ENCODE results near the gene PLA2G12B.
"Not testable (repeated sequence)": the region's sequence is repeated elsewhere in the genome, so short reads cannot be mapped to it uniquely, and the experiment has no call there.

Gene PLA2G12B

GRCh38 chr10:72932259-72933015 lies 22.2 kb downstream of the PLA2G12B start:
- DNase-seq, result no peak

DNA sequence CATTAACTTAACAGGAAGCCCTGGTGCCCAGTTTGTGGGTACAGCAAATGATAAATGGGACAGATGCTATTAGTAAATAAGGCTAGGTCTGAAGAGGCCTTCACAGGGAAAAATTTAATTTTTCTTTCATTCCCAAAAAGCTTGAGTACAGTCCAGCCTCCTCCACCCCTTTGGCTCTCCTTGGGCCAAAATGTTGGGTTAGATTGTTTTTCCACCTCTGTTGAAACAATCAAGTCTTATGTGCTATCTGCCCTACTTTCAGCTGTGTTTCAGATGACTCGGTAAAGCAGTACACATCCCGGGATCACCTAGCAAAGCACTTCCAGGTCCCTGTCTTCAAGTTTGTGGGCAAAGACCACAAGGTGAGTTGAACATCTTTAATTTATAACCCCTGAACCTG lies 24.3 kb downstream of the PLA2G12B start:
- DNase-seq, result no peak

DNA sequence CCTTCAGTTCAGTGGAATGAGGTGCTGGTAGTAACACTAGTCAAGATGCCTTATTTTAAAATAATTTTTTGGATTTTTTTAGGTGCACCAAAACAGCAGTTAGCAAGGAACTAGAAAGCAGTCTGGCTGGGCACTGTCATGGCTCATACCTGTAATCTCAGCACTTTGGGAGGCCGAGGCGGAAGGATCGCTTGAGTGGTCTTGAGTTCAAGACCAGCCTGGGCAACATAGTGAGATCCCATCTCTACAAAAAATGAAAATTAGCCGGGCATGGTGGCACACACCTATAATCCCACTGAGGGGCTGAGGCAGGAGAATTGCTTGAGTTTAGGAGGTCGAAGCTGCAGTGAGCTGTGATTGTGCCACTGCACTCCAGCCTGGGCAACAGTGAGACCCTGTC lies 25.8 kb downstream of the PLA2G12B start:
- no peak for DNase-seq

- DNase-seq, result no peak
Measured at GRCh38 chr10:72927485-72927884, 27.1 kb downstream of the PLA2G12B start.

DNA sequence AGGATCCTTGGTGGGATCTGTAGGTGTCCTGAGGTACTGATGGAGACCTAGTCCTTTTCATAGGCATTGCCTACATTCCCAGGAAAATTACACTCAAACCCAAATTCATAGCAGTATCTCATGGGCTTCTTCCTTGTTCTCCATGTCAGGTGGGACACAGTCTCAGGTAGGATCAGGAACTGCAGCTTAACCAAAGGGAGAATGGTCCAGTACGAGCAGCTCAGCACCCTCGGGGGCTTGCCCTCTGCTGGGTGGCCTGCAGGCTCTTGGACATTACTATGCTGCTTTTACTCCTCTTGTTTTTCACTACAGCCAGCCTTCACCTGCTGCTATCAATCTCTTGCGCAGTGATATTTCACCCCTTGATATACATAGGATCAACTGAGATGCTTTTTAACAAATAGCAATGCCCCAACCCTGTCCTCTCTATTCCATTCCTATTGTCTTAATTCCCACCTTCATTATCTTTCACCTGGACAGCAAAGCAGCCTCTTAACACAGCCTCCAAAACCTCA lies 28.6 kb downstream of the PLA2G12B start:
- DNase-seq, result no peak

GRCh38 chr10:72924351-72924750 lies 30.3 kb downstream of the PLA2G12B start:
- no peak for DNase-seq

GRCh38 chr10:72921147-72921683 lies 33.4 kb downstream of the PLA2G12B start:
- DNase-seq, result not testable (repeated sequence)

DNA sequence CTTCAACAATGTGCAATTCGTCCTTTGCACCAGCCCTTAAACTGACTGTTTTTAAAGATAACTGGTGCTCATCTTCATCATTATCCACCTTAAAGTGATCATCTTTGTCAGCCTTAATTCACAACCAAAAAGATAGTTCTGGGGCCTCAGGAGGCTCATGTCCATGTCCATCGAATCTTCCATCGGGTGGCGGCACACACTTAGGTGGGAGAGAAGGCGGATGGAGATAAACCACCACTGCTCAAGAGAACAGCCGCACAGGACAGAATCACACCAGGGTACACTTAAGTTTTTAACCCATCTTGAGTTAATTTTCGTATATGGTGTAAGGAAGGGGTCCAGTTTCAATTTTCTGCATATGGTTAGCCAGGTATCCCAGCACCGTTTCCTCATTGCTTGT lies 36.3 kb downstream of the PLA2G12B start:
- no peak for DNase-seq

DNA sequence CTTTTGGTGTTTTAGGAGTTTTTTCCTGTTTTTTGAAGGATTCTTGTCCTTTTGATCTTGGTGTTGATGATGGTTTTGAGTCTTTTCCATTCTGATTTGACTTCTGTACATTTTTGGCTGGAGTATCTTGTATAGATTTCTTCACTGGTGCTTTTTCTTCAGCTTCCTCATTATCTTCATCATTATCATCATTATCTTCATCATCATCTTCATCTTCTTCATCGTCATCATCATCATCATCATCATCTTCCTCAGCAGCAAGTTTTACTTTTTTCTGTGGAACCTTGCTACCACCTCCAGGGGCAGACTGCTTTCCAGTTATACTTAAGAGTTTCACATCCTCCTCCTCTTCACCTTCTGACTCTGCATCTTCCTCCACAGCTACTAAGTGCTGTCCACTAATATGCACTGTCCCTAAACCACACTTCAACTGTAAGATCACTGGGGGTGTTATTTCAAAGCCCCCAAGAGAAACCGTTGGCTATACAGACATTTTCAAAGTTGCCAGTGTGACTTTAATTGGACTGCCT lies 36.7 kb downstream of the PLA2G12B start:
- not testable (repeated sequence) for DNase-seq

GRCh38 chr10:72917201-72917600 lies 37.4 kb downstream of the PLA2G12B start:
- DNase-seq, result not testable (repeated sequence)

GRCh38 chr10:72913287-72913686 lies 41.3 kb downstream of the PLA2G12B start:
- no peak for DNase-seq

DNA sequence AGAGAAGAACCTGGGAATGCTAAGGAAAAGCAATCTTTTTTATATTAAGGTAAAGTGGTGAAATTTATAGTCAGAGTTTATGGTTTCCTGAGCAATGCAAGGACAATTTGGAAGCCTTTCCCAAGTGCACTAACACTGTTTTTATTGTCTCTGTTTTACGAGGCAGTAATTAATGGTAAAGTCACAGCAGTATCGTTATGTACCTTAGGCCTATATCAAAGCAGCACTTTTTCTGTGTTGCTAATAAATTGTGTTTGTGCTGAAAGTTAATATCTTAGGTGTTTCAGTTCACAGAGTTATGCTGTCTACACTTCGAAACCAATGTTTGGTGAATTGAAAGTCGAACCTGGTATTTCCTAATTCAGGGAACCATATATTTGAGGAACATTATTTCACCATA lies 41.9 kb downstream of the PLA2G12B start:
- DNase-seq, result no peak

GRCh38 chr10:72911758-72912157 lies 42.8 kb downstream of the PLA2G12B start:
- no peak for DNase-seq

GRCh38 chr10:72910705-72911104 lies 43.9 kb downstream of the PLA2G12B start:
- no peak for DNase-seq

DNA sequence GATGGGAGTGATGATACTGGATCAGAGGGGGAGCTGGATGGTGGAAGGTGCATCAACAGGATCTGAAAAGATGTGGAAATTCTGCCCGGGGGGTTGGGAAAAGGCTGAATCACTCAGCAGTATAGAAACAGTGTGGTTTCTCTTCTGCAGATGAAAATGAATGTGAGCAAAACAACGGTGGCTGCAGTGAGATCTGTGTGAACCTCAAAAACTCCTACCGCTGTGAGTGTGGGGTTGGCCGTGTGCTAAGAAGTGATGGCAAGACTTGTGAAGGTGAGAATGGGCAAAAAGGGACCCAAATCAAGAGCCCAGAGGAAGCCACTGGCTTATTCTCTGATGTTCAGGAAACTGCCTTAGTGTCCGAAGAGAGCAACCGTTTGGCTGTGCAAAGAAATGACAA lies 48.2 kb downstream of the PLA2G12B start:
- no peak for DNase-seq

GRCh38 chr10:72904806-72905205 lies 49.8 kb downstream of the PLA2G12B start:
- no peak for DNase-seq

DNA sequence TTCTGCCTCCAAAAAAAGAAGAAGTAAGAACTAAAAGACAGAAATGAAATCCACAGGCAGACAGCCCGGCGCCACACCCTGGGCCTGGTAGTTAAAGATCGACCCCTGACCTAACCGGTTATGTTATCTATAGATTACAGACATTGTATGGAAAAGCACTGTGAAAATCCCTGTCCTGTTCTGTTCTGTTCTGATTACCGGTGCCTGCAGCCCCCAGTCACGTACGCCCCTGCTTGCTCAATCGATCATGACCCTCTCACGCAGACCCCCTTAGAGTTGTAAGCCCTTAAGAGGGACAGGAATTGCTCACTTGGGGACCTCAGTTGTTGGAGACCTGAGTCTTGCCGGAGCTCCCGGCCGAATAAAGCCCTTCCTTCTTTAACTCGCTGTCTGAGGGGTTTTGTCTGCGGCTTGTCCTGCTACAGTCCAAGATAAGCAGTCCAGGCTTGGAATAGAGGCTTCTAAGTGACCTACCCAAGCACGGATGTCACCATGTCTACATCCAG lies 50.6 kb downstream of the PLA2G12B start:
- DNase-seq, result not testable (repeated sequence)

- no peak for DNase-seq
Measured at GRCh38 chr10:72899545-72899944, 55.1 kb downstream of the PLA2G12B start.

- DNase-seq, result no peak
Measured at GRCh38 chr10:72898616-72899015, 56.0 kb downstream of the PLA2G12B start.

- no peak for DNase-seq
Measured at GRCh38 chr10:72895236-72895850, 59.3 kb downstream of the PLA2G12B start.

DNA sequence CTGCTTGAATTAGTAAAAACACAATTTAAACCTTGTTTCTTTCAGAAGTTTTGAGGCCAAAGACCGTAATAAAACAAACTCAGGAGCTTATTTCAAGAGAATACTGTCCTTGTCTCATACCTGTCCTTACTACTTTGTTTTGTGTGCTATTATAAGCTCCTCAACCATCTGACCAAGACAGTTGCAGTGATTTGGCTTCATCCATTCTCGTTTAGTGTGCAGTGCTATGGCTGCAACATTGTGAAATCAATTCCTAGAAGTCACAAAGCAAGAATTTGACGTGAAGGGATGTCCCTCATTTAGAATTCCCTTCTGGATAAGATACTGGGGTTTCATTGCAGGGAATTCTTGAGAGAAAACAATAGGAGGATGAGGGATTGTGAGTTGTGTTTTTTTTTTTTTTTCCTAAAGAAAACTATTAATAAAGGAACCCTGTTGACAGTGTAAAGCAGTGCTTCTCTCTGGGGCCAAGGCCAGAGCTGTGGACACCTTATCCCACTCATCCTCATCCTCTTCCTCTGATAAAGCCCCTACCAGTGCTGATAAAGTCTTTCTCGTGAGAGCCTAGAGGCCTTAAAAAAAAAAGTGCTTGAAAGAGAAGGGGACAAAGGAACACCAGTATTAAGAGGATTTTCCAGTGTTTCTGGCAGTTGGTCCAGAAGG lies 61.3 kb downstream of the PLA2G12B start, which contains the start of gene OIT3:
OIT3 (plus strand) TSS at position 604 of the 663 bp plus-strand sequence. CDS start 60 bp downstream, outside the sequence.
- no peak for DNase-seq

- DNase-seq, result no peak
Measured at GRCh38 chr10:72890086-72890485, 64.5 kb downstream of the PLA2G12B start.

- no peak for DNase-seq
Measured at GRCh38 chr10:72889391-72889831, 65.2 kb downstream of the PLA2G12B start.
